Common myeloid progenitor, CD34-positive (primary cell): ENCODE data around the gene VPS18.

Source experiments
- CTCF ChIA-PET: fragments of 350-600 bp; sonication (Branson Sonifier 250); formaldehyde crosslinking; loops from one replicate; lab custom pipeline; 2021; ENCODE audit warnings: antibody characterized with exemption; lab: Charles Lee
- POLR2A ChIA-PET: fragments of 350-600 bp; sonication (Branson Sonifier 250); formaldehyde crosslinking; loops from one replicate; lab custom pipeline; 2021; ENCODE audit warnings: antibody characterized with exemption; lab: Charles Lee
- DNase-seq, 3 donors: peaks; one replicate each; pipeline versions ENCODE4 v3.0.0 to v3.0.0-alpha.2; 2013
- H3K27ac ChIP-seq, 2 experiments: 1 replicate in 1 of 2; 2 replicates in 1 of 2; pipeline ENCODE4 v1.7.0; 2013; ENCODE audit warnings: inconsistent platforms in 2 of 2, low read length in 2 of 2, mild to moderate bottlenecking in 2 of 2, low read depth in 1 of 2, moderate library complexity in 1 of 2; ENCODE audit not compliant: severe bottlenecking in 2 of 2, insufficient read depth in 1 of 2, poor library complexity in 1 of 2
- H3K27me3 ChIP-seq, 5 experiments: replicated peaks in 2 of 5; 1 replicate in 3 of 5; 2 replicates in 2 of 5; pipeline versions ENCODE4 v1.6.1 to v1.7.0; 2013; ENCODE audit warnings: low read length in 4 of 5, mild to moderate bottlenecking in 2 of 5, moderate library complexity in 2 of 5, inconsistent platforms in 1 of 5; ENCODE audit not compliant: insufficient read depth in 5 of 5, control insufficient read depth in 4 of 5
- H3K36me3 ChIP-seq, 4 experiments: 1 replicate in 2 of 4; 2 replicates in 2 of 4; pipeline versions ENCODE4 v1.6.1 to v1.7.0; 2013; ENCODE audit warnings: low read length in 3 of 4, control low read depth in 1 of 4, mild to moderate bottlenecking in 1 of 4; ENCODE audit not compliant: control insufficient read depth in 4 of 4, insufficient read depth in 4 of 4
- H3K4me1 ChIP-seq, 4 experiments: 1 replicate in 3 of 4; 2 replicates in 1 of 4; pipeline versions ENCODE4 v1.6.1 to v1.7.1; 2013; ENCODE audit warnings: low read length in 3 of 4, mild to moderate bottlenecking in 3 of 4, control low read depth in 1 of 4, inconsistent platforms in 1 of 4, moderate library complexity in 1 of 4; ENCODE audit not compliant: control insufficient read depth in 4 of 4, insufficient read depth in 4 of 4; ENCODE audit errors: control extremely low read depth in 1 of 4
- H3K4me3 ChIP-seq, 7 experiments: 1 replicate in 4 of 7; 2 replicates in 3 of 7; pipeline versions ENCODE4 v1.5.1 to v1.7.0; 2013; ENCODE audit warnings: mild to moderate bottlenecking in 7 of 7, low read length in 6 of 7, moderate library complexity in 6 of 7, inconsistent platforms in 2 of 7, low read depth in 2 of 7, control low read depth in 1 of 7; ENCODE audit not compliant: insufficient read depth in 4 of 7, control insufficient read depth in 1 of 7; ENCODE audit errors: extremely low read depth in 1 of 7
- H3K9me3 ChIP-seq, 5 experiments: 1 replicate in 4 of 5; 2 replicates in 1 of 5; pipeline versions ENCODE4 v1.6.1 to v1.7.1; 2013; ENCODE audit warnings: low read length in 4 of 5, mild to moderate bottlenecking in 2 of 5, inconsistent platforms in 1 of 5, low read depth in 1 of 5, moderate library complexity in 1 of 5; ENCODE audit not compliant: control insufficient read depth in 4 of 5, insufficient read depth in 2 of 5; ENCODE audit errors: control extremely low read depth in 1 of 5
- whole genome bisulfite sequencing: methylation state at CpG from one replicate; pipeline ENCODE4 v1.1.5; 2013; ENCODE audit not compliant: insufficient coverage; 5-methylcytosine and 5-hydroxymethylcytosine counted together

VPS18 gene

GRCh38 chr15:40900256-40901052 lies 6.2 kb downstream of the VPS18 start:
- ChIA-PET POLR2A (no interaction called here), CTCF (interaction anchor here (0.5 to 20.1 kb wide), 8 partner anchors 8 to 331 kb away, joined by 3 to 491 read pairs (median 4); partner anchors contain the start of gene CHP1)
- DNase-seq = no peak
- Histone ChIP-seq H3K9me3 (no peaks in the 10 kb centered on the region), H3K27ac (no peak overlapping the region), H3K27me3 (no peaks in the 10 kb centered on the region), H3K4me3 (no peak overlapping the region), H3K4me1 (peaks cover 7 to 30% (median 25%) of the 10 kb centered on the region in 4 experiments), H3K36me3 (peaks cover 3 to 69% (median 54%) of the 10 kb centered on the region in 4 experiments)
- 98% methylated on average over 36 of the region's 36 CpGs for WGBS

GRCh38 chr15:40901053-40901443 lies 6.8 kb downstream of the VPS18 start:
- CTCF ChIA-PET = interaction anchor here (1.0 to 20.1 kb wide), 6 partner anchors 9 to 330 kb away, joined by 3 to 491 read pairs (median 6); partner anchors contain the start of gene CHP1
- H3K27me3 ChIP-seq = no peaks in the 10 kb centered on the region
- H3K4me1 ChIP-seq = peaks cover 4 to 30% (median 25%) of the 10 kb centered on the region in 4 experiments
- H3K9me3 ChIP-seq = no peaks in the 10 kb centered on the region
- no peak for DNase-seq
- no peak overlapping the region for H3K27ac ChIP-seq
- no peak overlapping the region for H3K4me3 ChIP-seq
- WGBS = 54% methylated on average over 3 of the region's 5 CpGs
- H3K36me3 ChIP-seq = peaks cover 3 to 70% (median 52%) of the 10 kb centered on the region in 4 experiments
- POLR2A ChIA-PET = no interaction called here

- Histone ChIP-seq H3K36me3 (peaks cover 0 to 60% (median 46%) of the 10 kb centered on the region in 4 experiments), H3K27me3 (no peaks in the 10 kb centered on the region), H3K4me1 (peaks cover 6 to 47% (median 41%) of the 10 kb centered on the region in 4 experiments), H3K27ac (no peak overlapping the region), H3K4me3 (peak overlapping the region in 3 of 7 experiments; percentile 1 to 33 (median 3)), H3K9me3 (no peaks in the 10 kb centered on the region)
- 54% methylated on average over 22 of the region's 33 CpGs for WGBS
- peak in 2 of 3 donors; percentile 79 to 83 for DNase-seq
- ChIA-PET CTCF (interaction anchor here (0.7 to 20.1 kb wide), 20 partner anchors 8 to 285 kb away, joined by 3 to 491 read pairs (median 5); partner anchors contain the start of genes CHAC1, DLL4 and VPS18), POLR2A (no interaction called here)
Measured at GRCh38 chr15:40902605-40903561, 8.6 kb downstream of the VPS18 start.

GRCh38 chr15:40904552-40905201 lies 10.4 kb downstream of the VPS18 start:
- Histone ChIP-seq H3K4me3 (no peak overlapping the region), H3K27me3 (no peaks in the 10 kb centered on the region), H3K4me1 (peaks cover 6 to 51% (median 43%) of the 10 kb centered on the region in 4 experiments), H3K36me3 (peaks cover 0 to 45% (median 32%) of the 10 kb centered on the region in 4 experiments), H3K27ac (no peak overlapping the region), H3K9me3 (no peaks in the 10 kb centered on the region)
- DNase-seq = no peak
- ChIA-PET POLR2A (interaction anchor here (0.6 to 0.9 kb wide), 3 partner anchors 24 to 114 kb away, joined by 3 to 4 read pairs (median 4); no protein-coding TSS in a partner anchor), CTCF (interaction anchor here (0.5 to 20.1 kb wide), 24 partner anchors 10 to 449 kb away, joined by 3 to 491 read pairs (median 4); partner anchors contain the start of genes CHAC1, DLL4 and VPS18)
- 97% methylated on average over 6 of the region's 7 CpGs for WGBS

GRCh38 chr15:40906091-40906990 lies 12.1 kb downstream of the VPS18 start:
- Histone ChIP-seq H3K36me3 (peaks cover 0 to 29% (median 19%) of the 10 kb centered on the region in 4 experiments), H3K4me3 (peak overlapping the region; percentile 30 to 87 (median 73)), H3K27ac (peak overlapping the region; percentile 7 to 73), H3K9me3 (no peaks in the 10 kb centered on the region), H3K27me3 (no peaks in the 10 kb centered on the region), H3K4me1 (peaks cover 6 to 65% (median 49%) of the 10 kb centered on the region in 4 experiments)
- WGBS = 5% methylated on average over 19 of the region's 36 CpGs
- ChIA-PET CTCF (interaction anchor here (0.8 to 20.1 kb wide), 24 partner anchors 10 to 327 kb away, joined by 3 to 491 read pairs (median 4); partner anchors contain the start of genes CHAC1, DLL4 and VPS18), POLR2A (interaction anchor here (0.5 to 1.4 kb wide), 2 partner anchors 22 to 115 kb away, joined by 3 to 4 read pairs; no protein-coding TSS in a partner anchor)
- peak; percentile 82 to 93 (median 91) for DNase-seq
